Esophagus muscularis mucosa (tissue), 4 donors: ENCODE results near the gene KLK14. TPM values are rescaled to one million over a fixed set of nuclear protein-coding genes. Genes with fewer than 3 reads are reported as not detected.

Experiments used
- DNase-seq: peaks from one replicate; pipeline ENCODE4 v3.0.0-alpha.2; 2017; ENCODE audit errors: extremely low spot score
- H3K27ac ChIP-seq, 4 donors: fragments of 200-600 bp; sonication (generic); replicated peaks in 1 of 4; 1 replicate in 3 of 4; 2 replicates in 1 of 4; pipeline ENCODE4 v1.5.1; 2016 to 2019; ENCODE audit warnings: mild to moderate bottlenecking in 1 of 4
- H3K27me3 ChIP-seq, 4 donors: fragments of 200-600 bp; sonication (generic); one replicate each; pipeline versions ENCODE4 v1.5.1 to v1.6.0; 2016 to 2019
- H3K36me3 ChIP-seq, 4 donors: fragments of 200-600 bp; sonication (generic); one replicate each; pipeline ENCODE4 v1.5.1; 2016 to 2019
- H3K4me1 ChIP-seq, 4 donors: fragments of 200-600 bp; sonication (generic); one replicate each; pipeline ENCODE4 v1.5.1; 2016 to 2019
- H3K4me3 ChIP-seq, 4 donors: fragments of 200-600 bp; sonication (generic); 1 replicate in 2 of 4; 2 replicates in 2 of 4; pipeline ENCODE4 v1.5.1; 2016 to 2019; ENCODE audit warnings: mild to moderate bottlenecking in 4 of 4, moderate library complexity in 1 of 4
- H3K9me3 ChIP-seq, 4 donors: fragments of 200-600 bp; sonication (generic); 1 replicate in 3 of 4; 2 replicates in 1 of 4; pipeline ENCODE4 v1.5.1; 2016 to 2019
- CTCF ChIP-seq, 3 experiments: fragments of 200-600 bp in 2 of 3; fragments of 450-650 bp in 1 of 3; sonication (generic) in 2 of 3; IDR thresholded peaks; one replicate each; pipeline ENCODE4 v1.5.1; 2017 to 2019; ENCODE audit warnings: antibody characterized with exemption in 3 of 3, mild to moderate bottlenecking in 2 of 3, moderate library complexity in 1 of 3
- EP300 ChIP-seq: sonication (generic); formaldehyde crosslinking; IDR thresholded peaks from one replicate; pipeline ENCODE4 v1.6.1; 2017; ENCODE audit warnings: antibody characterized with exemption
- POLR2A ChIP-seq: fragments of 450-650 bp; IDR thresholded peaks from one replicate; pipeline ENCODE4 v1.6.1; 2017; ENCODE audit warnings: antibody characterized with exemption, moderate library complexity, mild to moderate bottlenecking, low read depth
- POLR2AphosphoS5 ChIP-seq, 2 donors: sonication (generic); formaldehyde crosslinking; IDR thresholded peaks; one replicate each; pipeline ENCODE4 v1.6.1; 2017; ENCODE audit warnings: antibody characterized with exemption in 2 of 2
- WGBS: methylation state at CpG from one replicate; pipeline ENCODE4 v1.1.5; 2018; 5-methylcytosine and 5-hydroxymethylcytosine counted together
- intact Hi-C: fragments of 100-400 bp; cut with DNase I; formaldehyde crosslinking; loops from one replicate; pipeline ENCODE4 v1.15.1; 2023
- total RNA-seq, 4 donors: library from RNA; depleted of rRNA; stranded (reverse); fragments of >200 nt; gene quantifications; one replicate each; pipeline versions ENCODE4 v1.1.0 to v1.2.1, GENCODE V29; 2016

The KLK14 gene
- total RNA-seq, 4 donors from 2014 or later: 0.52 TPM; not detected in 3

GRCh38 chr19:51081476-51081875, 1.2 kb downstream of the KLK14 start:
- H3K36me3 ChIP-seq: no peaks in the 10 kb centered on the region
- no peak for DNase-seq
- intact Hi-C loops: no loop called here
- H3K9me3 ChIP-seq: no peaks in the 10 kb centered on the region
- TF ChIP-seq POLR2A: no peak
- H3K27me3 ChIP-seq: peaks cover 0 to 60% (median 0%) of the 10 kb centered on the region in 4 donors
- no peak overlapping the region for H3K4me3 ChIP-seq
- H3K4me1 ChIP-seq: no peaks in the 10 kb centered on the region
- H3K27ac ChIP-seq: no peak overlapping the region
- WGBS: 88% methylated on average over 7 of the region's 14 CpGs

GRCh38 chr19:51079481-51080110, 3.1 kb downstream of the KLK14 start:
- intact Hi-C loops: no loop called here
- H3K4me1 ChIP-seq: no peaks in the 10 kb centered on the region
- H3K36me3 ChIP-seq: no peaks in the 10 kb centered on the region
- DNase-seq: no peak
- 77% methylated on average over 19 of the region's 27 CpGs for WGBS
- no peak for TF ChIP-seq POLR2AphosphoS5 (IDR thresholded peaks at IDR 0.05)
- no peak for TF ChIP-seq EP300
- no peak for TF ChIP-seq CTCF (IDR thresholded peaks at IDR 0.05)
- TF ChIP-seq POLR2A: no peak
- H3K27ac ChIP-seq: no peak overlapping the region
- H3K9me3 ChIP-seq: peaks cover 0 to 2% (median 1%) of the 10 kb centered on the region in 4 donors
- peaks cover 0 to 77% (median 0%) of the 10 kb centered on the region in 4 donors for H3K27me3 ChIP-seq
- H3K4me3 ChIP-seq: no peak overlapping the region

GRCh38 chr19:51078731-51079130, 4.0 kb downstream of the KLK14 start:
- intact Hi-C loops: no loop called here
- no peaks in the 10 kb centered on the region for H3K4me1 ChIP-seq
- no peak for TF ChIP-seq POLR2A
- TF ChIP-seq POLR2AphosphoS5 (IDR thresholded peaks at IDR 0.05): no peak
- no peak for TF ChIP-seq CTCF (IDR thresholded peaks at IDR 0.05)
- TF ChIP-seq EP300: no peak
- H3K27me3 ChIP-seq: peaks cover 0 to 73% (median 0%) of the 10 kb centered on the region in 4 donors
- peaks cover 0 to 10% (median 9%) of the 10 kb centered on the region in 4 donors for H3K9me3 ChIP-seq
- H3K4me3 ChIP-seq: no peak overlapping the region
- H3K36me3 ChIP-seq: no peaks in the 10 kb centered on the region
- WGBS: 97% methylated on average over 6 of the region's 6 CpGs
- no peak overlapping the region for H3K27ac ChIP-seq
- no peak for DNase-seq

GRCh38 chr19:51078104-51078503, 4.6 kb downstream of the KLK14 start:
- H3K4me1 ChIP-seq: no peaks in the 10 kb centered on the region
- intact Hi-C loops: no loop called here
- WGBS: 72% methylated on average over 6 of the region's 6 CpGs
- no peak overlapping the region for H3K4me3 ChIP-seq
- H3K9me3 ChIP-seq: peaks cover 0 to 16% (median 13%) of the 10 kb centered on the region in 4 donors
- H3K27me3 ChIP-seq: peaks cover 0 to 67% (median 0%) of the 10 kb centered on the region in 4 donors
- H3K27ac ChIP-seq: no peak overlapping the region
- no peak for DNase-seq
- TF ChIP-seq EP300 (no peak), POLR2A (no peak)
- H3K36me3 ChIP-seq: no peaks in the 10 kb centered on the region

GRCh38 chr19:51076631-51077213, 6.0 kb downstream of the KLK14 start:
- Histone ChIP-seq H3K36me3 (no peaks in the 10 kb centered on the region), H3K27me3 (peaks cover 0 to 58% (median 0%) of the 10 kb centered on the region in 4 donors), H3K4me1 (no peaks in the 10 kb centered on the region), H3K9me3 (peaks cover 0 to 19% (median 15%) of the 10 kb centered on the region in 4 donors), H3K4me3 (no peak overlapping the region), H3K27ac (no peak overlapping the region)
- TF ChIP-seq POLR2AphosphoS5 (IDR thresholded peaks at IDR 0.05) (no peak), POLR2A (no peak), CTCF (IDR thresholded peaks at IDR 0.05) (no peak), EP300 (no peak)
- intact Hi-C loops: no loop called here
- WGBS: 82% methylated on average over 14 of the region's 14 CpGs
- DNase-seq: no peak
